ENCODE results near the gene ZNF575.

GRCh38 chr19:43562698-43563241 is 29.8 kb downstream of the ZNF575 start:
- no peak for TF ChIP-seq ZNF274 (IDR thresholded peaks at IDR 0.05; ENCODE audit: low read length)
- TF ChIP-seq ZNF274 (tag by site-specific recombination; IDR thresholded peaks at IDR 0.05; ENCODE audit: borderline replicate concordance): no peak
- no peak for TF ChIP-seq ZNF639 (tag by site-specific recombination; IDR thresholded peaks at IDR 0.05)
- TF ChIP-seq ZNF747 (tag by site-specific recombination; IDR thresholded peaks at IDR 0.05): no peak

All from HEK293 (cell line).